Esophagus squamous epithelium (tissue), 5 donors: ENCODE data around the gene COL18A1. TPM values are rescaled to one million over a fixed set of nuclear protein-coding genes. Genes with fewer than 3 reads are reported as not detected.

Experiments used
- DNase-seq: peaks from one replicate; lab custom pipeline; 2025; lab: John Stamatoyannopoulos, UW
- H3K27ac ChIP-seq, 4 donors: fragments of 200-600 bp; sonication (generic); one replicate each; pipeline ENCODE4 v1.5.1; 2016 to 2019; ENCODE audit warnings: mild to moderate bottlenecking in 1 of 4
- H3K27me3 ChIP-seq, 4 donors: fragments of 200-600 bp; sonication (generic); 1 replicate in 3 of 4; 2 replicates in 1 of 4; pipeline versions ENCODE4 v1.5.1 to v1.6.0; 2017 to 2021; ENCODE audit warnings: antibody characterized with exemption in 1 of 4
- H3K36me3 ChIP-seq, 3 donors: fragments of 200-600 bp; sonication (generic); one replicate each; pipeline ENCODE4 v1.5.1; 2016 to 2019
- H3K4me1 ChIP-seq, 3 donors: fragments of 200-600 bp; sonication (generic); one replicate each; pipeline ENCODE4 v1.5.1; 2017 to 2019
- H3K4me3 ChIP-seq, 4 donors: fragments of 200-600 bp; sonication (generic); 1 replicate in 3 of 4; 2 replicates in 1 of 4; pipeline ENCODE4 v1.5.1; 2016 to 2019; ENCODE audit warnings: mild to moderate bottlenecking in 2 of 4, moderate library complexity in 1 of 4
- H3K9me3 ChIP-seq, 3 donors: fragments of 200-600 bp; sonication (generic); one replicate each; pipeline ENCODE4 v1.5.1; 2016 to 2019
- POLR2A ChIP-seq, 4 donors: fragments of 450-650 bp; IDR thresholded peaks; one replicate each; pipeline ENCODE4 v1.6.1; 2017; ENCODE audit warnings: antibody characterized with exemption in 4 of 4, mild to moderate bottlenecking in 4 of 4, moderate library complexity in 3 of 4
- WGBS, 2 donors: methylation state at CpG; one replicate each; pipeline ENCODE4 v1.1.5; 2018; 5-methylcytosine and 5-hydroxymethylcytosine counted together
- intact Hi-C: fragments of 100-400 bp; cut with DNase I; formaldehyde crosslinking; loops from one replicate; pipeline ENCODE4 v1.15.0; 2022
- total RNA-seq, 4 donors: library from RNA; depleted of rRNA; stranded (reverse); fragments of >200 nt; gene quantifications; one replicate each; pipeline ENCODE4 v1.1.0, GENCODE V29; 2016
- TF ChIP-seq, protein P1 (sequence below), 6 experiments: fragments of 450-650 bp in 4 of 6; fragments of 200-600 bp in 2 of 6; sonication (generic) in 2 of 6; IDR thresholded peaks; one replicate each; pipeline ENCODE4 v1.5.1; 2016 to 2019; ENCODE audit warnings: antibody characterized with exemption in 6 of 6, mild to moderate bottlenecking in 4 of 6, moderate library complexity in 4 of 6
- donor health status: DM: yes; HTN: yes; CAD: no.

Gene COL18A1
- total RNA-seq, 4 donors from 2014 or later, result 38.9 to 69.0 (median 52.5) TPM

DNA sequence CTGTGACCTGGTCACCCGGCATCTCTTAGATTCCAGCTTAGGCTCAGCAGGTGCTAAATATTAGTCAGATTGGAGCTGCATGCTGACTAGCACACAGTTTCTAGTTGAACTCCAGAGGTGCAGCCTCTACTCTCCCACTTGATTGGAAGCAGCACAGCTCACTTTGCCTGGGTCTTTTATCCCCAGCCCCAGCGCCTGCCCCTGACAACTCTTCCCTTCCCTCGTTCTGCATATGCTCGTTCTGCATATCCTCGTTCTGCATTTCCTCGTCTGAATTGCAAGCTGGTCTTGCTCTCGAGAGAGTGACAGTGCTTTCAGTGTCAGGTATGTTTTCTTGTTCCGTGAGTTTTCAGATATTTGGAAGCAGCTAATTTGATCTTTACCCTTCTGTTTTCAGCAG, 11.7 kb downstream of the COL18A1 start:
- Histone ChIP-seq H3K36me3 (no peaks in the 10 kb centered on the region), H3K27me3 (peaks cover 0 to 6% (median 0%) of the 10 kb centered on the region in 4 donors), H3K4me3 (no peak overlapping the region), H3K4me1 (peaks cover 18 to 65% (median 20%) of the 10 kb centered on the region in 3 donors), H3K9me3 (no peaks in the 10 kb centered on the region), H3K27ac (peak overlapping the region in 1 of 4 donors; percentile 20)
- TF ChIP-seq, protein P1, sequence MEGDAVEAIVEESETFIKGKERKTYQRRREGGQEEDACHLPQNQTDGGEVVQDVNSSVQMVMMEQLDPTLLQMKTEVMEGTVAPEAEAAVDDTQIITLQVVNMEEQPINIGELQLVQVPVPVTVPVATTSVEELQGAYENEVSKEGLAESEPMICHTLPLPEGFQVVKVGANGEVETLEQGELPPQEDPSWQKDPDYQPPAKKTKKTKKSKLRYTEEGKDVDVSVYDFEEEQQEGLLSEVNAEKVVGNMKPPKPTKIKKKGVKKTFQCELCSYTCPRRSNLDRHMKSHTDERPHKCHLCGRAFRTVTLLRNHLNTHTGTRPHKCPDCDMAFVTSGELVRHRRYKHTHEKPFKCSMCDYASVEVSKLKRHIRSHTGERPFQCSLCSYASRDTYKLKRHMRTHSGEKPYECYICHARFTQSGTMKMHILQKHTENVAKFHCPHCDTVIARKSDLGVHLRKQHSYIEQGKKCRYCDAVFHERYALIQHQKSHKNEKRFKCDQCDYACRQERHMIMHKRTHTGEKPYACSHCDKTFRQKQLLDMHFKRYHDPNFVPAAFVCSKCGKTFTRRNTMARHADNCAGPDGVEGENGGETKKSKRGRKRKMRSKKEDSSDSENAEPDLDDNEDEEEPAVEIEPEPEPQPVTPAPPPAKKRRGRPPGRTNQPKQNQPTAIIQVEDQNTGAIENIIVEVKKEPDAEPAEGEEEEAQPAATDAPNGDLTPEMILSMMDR (IDR thresholded peaks at IDR 0.05), result no peak
- no peak for TF ChIP-seq POLR2A (IDR thresholded peaks at IDR 0.05)
- DNase-seq, result no peak
- intact Hi-C loops, result no loop called here
- 60 to 70% methylated on average over 7 to 8 of the region's 8 CpGs for WGBS, 2 donors

DNA sequence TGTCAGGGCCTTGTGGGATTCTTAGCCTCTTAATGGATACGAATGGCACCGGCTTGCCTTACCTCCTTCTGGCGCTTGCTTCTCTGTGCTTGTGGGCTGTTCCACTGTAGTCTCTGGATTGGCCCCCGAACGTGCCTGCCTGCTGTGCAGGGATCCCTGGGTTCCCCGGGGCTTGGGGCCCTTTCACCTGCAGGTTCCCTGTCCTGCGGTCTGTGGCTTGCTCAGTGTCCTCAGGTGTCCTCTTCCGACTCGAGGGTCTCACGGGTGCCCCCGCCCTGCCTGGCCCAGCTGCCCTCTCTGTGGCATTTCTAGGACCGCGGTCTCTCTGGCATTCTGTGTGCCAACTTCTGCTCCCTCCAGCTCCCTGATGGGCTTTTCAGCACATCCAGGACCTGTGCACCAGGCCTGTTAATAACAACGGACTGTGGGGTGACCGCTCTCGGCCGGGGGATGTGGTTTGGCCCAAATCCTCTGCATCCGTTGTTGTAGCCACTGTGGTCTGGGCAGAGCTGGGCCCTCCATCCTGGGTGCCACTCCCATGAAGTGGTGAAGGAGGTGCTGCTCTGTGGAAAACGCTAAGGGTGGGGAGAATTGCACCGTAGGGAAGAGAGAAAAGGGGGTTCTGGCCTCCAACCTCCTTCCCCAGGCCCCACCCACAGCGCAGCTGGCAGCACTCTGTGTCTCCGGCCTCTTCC, 12.4 kb downstream of the COL18A1 start:
- Histone ChIP-seq H3K36me3 (no peaks in the 10 kb centered on the region), H3K27me3 (peaks cover 0 to 6% (median 0%) of the 10 kb centered on the region in 4 donors), H3K4me1 (peaks cover 20 to 64% (median 20%) of the 10 kb centered on the region in 3 donors), H3K9me3 (no peaks in the 10 kb centered on the region), H3K27ac (peak overlapping the region in 3 of 4 donors; percentile 14 to 61 (median 29)), H3K4me3 (no peak overlapping the region)
- no peak for DNase-seq
- intact Hi-C loops, result no loop called here
- TF ChIP-seq, protein P1 (IDR thresholded peaks at IDR 0.05), result no peak
- TF ChIP-seq POLR2A (IDR thresholded peaks at IDR 0.05), result no peak
- WGBS, 2 donors, result 76% methylated on average over 20 of the region's 22 CpGs; no CpG with 5 or more reads in 1 of the 2 donors

DNA sequence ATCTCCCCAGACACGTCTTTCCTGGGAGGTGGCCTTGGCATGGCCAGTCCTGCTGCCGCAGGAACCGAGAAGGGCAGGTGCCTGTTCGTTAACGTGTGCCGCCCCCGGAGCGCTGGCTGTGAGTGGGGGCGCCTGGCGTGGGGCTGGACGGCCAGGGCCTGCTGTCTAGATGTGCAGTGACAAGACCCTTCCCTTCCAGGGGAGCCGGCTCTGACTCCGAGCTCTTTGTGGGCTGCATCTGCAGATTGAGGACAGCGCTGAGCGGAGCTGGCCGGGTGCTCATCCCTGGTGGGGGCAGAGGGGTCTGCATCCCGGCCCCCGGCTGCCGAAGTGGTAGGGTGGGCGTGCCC, 13.0 kb downstream of the COL18A1 start:
- Histone ChIP-seq H3K36me3 (no peaks in the 10 kb centered on the region), H3K4me3 (no peak overlapping the region), H3K27me3 (peaks cover 0 to 6% (median 0%) of the 10 kb centered on the region in 4 donors), H3K9me3 (no peaks in the 10 kb centered on the region), H3K4me1 (peaks cover 20 to 58% (median 20%) of the 10 kb centered on the region in 3 donors), H3K27ac (peak overlapping the region in 3 of 4 donors; percentile 14 to 61 (median 29))
- WGBS, 2 donors, result 80% methylated on average over 6 of the region's 20 CpGs; no CpG with 5 or more reads in 1 of the 2 donors
- TF ChIP-seq, protein P1 (IDR thresholded peaks at IDR 0.05), result no peak
- TF ChIP-seq POLR2A (IDR thresholded peaks at IDR 0.05), result no peak
- intact Hi-C loops, result no loop called here
- DNase-seq, result no peak

DNA sequence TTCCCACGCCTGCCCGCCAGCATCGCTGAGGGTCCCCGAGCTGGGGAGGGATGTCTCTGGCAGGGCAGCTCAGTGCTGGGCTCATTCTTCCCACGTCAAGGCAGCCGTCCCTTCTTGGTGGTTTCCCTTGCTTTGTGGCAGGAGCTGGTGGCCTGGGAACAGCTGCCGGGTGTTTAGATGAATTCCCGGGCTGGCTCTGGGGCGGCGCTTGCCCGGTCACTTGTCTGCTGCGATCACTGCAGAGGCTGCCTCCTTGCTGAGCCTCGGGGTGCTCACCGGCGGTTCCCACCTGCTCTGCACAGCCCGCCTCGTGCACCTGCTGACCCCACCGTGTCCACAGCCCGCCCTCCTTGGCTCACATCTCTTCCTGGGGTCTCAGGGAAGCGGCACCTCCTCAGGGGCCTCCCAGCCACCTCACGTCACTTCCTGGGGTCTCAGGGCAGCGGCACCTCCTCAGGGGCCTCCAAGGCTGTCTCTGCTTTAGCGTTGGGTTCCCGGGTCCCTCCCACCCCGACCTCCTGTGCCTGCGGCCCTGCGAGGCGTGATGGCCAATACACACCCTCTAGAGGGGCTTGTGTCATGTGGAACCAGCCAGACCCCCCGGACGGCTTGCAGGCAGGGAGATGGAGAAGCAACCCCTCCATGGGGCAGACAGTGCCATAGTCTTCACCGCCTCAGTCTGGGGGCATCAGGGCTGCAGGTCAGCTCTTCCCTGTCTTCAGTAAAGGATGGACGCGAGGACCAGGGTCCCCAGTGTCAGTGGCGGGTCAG, 13.5 kb downstream of the COL18A1 start:
- no peak for TF ChIP-seq POLR2A (IDR thresholded peaks at IDR 0.05)
- TF ChIP-seq, protein P1 (IDR thresholded peaks at IDR 0.05), result no peak
- Histone ChIP-seq H3K4me3 (no peak overlapping the region), H3K9me3 (no peaks in the 10 kb centered on the region), H3K4me1 (peaks cover 20 to 56% (median 20%) of the 10 kb centered on the region in 3 donors), H3K27ac (peak overlapping the region in 3 of 4 donors; percentile 14 to 61 (median 29)), H3K27me3 (peaks cover 0 to 6% (median 0%) of the 10 kb centered on the region in 4 donors), H3K36me3 (no peaks in the 10 kb centered on the region)
- intact Hi-C loops, result no loop called here
- no peak for DNase-seq
- 86 to 89% methylated on average over 12 to 14 of the region's 34 CpGs for WGBS, 2 donors

DNA sequence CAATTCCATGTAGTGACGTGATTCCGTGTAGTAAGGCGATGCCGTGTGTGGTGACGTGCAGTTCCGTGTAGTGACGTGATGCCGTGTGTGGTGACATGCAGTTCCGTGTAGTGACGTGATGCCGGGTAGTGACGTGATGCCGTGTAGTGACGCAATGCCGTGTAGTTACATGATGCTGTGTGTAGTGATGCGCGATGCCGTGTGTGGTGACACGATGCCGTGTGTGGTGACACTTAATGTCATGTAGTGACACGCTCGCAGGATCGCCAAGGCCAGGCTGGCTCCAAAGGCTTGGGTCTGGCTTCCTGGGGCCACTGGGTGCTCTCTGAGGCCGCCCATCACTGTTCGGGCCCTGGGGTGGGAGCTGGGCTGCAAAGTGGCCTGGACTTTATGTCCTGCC, 14.2 kb downstream of the COL18A1 start:
- WGBS, 2 donors, result 91 to 93% methylated on average over 14 to 23 of the region's 25 CpGs
- H3K36me3 ChIP-seq, result no peaks in the 10 kb centered on the region
- H3K4me3 ChIP-seq, result no peak overlapping the region
- DNase-seq, result no peak
- TF ChIP-seq, protein P1 (IDR thresholded peaks at IDR 0.05), result no peak
- TF ChIP-seq POLR2A (IDR thresholded peaks at IDR 0.05), result no peak
- H3K4me1 ChIP-seq, result peaks cover 20 to 56% (median 20%) of the 10 kb centered on the region in 3 donors
- intact Hi-C loops, result no loop called here
- peaks cover 0 to 6% (median 0%) of the 10 kb centered on the region in 4 donors for H3K27me3 ChIP-seq
- no peaks in the 10 kb centered on the region for H3K9me3 ChIP-seq
- H3K27ac ChIP-seq, result peak overlapping the region in 2 of 4 donors; percentile 44 to 61
